ENCODE results near the gene BARX2.

The BARX2 gene

DNA sequence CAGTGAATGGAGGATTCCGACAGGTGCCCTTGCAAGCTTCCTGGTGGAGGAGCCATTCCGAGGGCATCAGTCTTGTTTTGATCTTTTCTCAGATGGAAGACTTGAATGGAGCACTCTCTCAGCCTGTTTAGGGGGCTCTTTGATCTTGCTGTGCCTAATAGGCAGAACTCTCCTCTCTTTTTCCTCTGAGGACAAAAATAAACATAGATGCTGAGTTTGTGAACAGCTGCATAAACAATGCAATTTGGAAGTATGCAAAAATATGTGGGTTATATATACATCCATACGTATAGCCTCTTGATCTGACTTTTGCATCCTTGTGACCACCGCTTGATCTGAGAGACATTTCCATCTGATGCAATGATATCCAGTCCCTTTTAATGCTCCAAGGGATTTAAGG is 29.1 kb downstream of the BARX2 start:
- DNase-seq: no peak

GRCh38 chr11:129408865-129409444 is 33.3 kb downstream of the BARX2 start:
- no peak for DNase-seq

DNA sequence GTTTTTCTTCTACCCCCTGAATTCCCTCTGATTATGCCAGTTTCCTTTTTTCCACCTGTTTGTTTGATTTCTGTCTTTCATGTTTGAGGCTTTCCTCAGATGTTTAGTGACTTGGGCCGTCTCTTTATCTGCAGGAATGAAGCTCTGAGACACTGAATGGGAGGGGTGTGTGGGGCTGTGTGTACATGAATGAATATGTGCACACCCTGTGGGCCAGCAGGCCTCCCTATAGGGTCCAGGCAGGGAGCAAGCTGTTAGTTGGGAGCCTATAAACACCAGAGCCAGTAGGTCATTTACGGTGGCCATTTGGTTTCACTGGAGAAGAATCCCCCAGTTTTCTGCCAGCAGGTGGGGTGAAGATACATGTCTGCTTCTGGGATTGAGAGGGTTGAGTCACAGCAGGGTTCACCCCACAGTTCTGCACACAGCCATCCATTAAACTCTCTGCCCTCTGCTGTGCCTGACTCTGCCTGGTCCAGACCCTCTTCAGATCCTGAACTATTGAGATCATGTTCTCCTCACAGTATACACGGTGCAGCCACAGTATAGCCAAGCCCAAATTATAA is 34.8 kb downstream of the BARX2 start:
- DNase-seq: no peak

- no peak for DNase-seq
Measured at GRCh38 chr11:129412494-129412893, 36.8 kb downstream of the BARX2 start.

- DNase-seq: no peak
Measured at GRCh38 chr11:129414144-129414872, 38.7 kb downstream of the BARX2 start.

GRCh38 chr11:129416080-129416820 is 40.6 kb downstream of the BARX2 start:
- no peak for DNase-seq

- DNase-seq: no peak
Measured at GRCh38 chr11:129417458-129417857, 41.8 kb downstream of the BARX2 start.

GRCh38 chr11:129418039-129418438 is 42.4 kb downstream of the BARX2 start:
- DNase-seq: no peak

GRCh38 chr11:129419386-129419785 is 43.7 kb downstream of the BARX2 start:
- no peak for DNase-seq

GRCh38 chr11:129423426-129423825 is 47.8 kb downstream of the BARX2 start:
- DNase-seq: no peak

GRCh38 chr11:129425214-129425613 is 49.6 kb downstream of the BARX2 start:
- DNase-seq: no peak

DNA sequence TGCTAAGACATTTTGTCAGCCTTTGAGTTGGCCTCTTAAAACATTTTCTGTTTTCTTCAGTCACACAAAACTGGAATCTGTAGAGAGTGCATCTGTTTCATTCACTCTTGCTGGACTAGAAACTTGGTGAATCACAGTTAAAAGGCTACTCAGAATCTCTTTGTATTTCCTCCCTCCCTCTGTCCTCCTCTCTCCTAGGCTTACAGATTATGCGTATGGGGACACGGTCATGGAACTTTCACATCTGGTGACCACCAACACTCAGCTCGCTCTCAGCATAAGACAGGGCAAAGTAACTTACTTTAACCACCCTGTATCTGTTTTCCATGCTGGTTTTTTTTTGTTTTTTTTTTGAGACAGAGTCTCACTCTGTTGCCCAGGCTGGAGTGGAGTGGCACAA is 50.4 kb downstream of the BARX2 start:
- DNase-seq: no peak

- DNase-seq: no peak
Measured at GRCh38 chr11:129426776-129427175, 51.1 kb downstream of the BARX2 start.

DNA sequence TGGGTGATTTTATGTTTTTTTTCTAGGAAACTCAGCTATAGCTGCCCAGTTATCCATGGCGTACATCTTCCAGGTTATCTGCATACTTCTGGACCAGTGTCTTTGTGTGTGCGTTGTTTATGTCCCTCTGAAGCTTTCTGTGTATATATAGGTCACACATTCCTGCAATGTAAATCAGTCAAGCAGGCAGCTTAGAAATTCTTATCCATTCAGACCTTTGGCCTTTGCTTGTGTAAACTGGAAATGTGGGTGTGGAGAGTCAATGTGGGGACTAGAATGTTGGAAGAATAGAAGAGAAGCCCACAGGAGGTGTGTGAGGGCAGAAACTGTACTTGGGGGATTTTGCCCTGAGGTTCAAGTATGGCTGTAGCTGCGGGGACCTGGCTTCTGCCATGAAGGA is 51.7 kb downstream of the BARX2 start:
- DNase-seq: no peak

DNA sequence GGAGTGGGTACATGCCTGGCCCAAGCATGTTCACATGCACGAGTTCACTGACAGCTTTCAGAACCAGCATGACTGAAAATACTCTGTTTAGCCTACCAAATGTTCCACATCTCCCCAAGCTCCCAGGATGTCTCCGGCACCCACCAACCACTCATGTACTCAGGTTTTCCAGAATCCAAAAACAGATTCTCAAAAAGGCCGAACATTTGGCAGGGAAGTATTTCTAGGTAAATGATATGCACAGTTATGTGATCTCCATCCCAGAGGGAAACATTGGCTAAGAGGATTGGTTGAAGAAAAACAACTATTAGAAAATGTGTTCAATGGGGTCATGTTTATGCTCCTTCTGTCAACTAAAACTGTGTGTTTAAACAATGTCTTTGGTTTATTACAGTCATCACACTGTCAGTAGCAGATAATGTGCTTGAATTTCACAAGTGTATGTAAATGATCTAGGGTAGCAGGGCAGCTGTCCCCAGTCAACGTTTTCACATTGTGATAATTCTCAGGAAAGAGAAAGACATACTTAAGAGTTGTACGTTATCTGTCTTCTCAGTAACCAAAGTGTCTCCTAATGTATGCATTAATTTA is 52.3 kb downstream of the BARX2 start:
- no peak for DNase-seq

DNA sequence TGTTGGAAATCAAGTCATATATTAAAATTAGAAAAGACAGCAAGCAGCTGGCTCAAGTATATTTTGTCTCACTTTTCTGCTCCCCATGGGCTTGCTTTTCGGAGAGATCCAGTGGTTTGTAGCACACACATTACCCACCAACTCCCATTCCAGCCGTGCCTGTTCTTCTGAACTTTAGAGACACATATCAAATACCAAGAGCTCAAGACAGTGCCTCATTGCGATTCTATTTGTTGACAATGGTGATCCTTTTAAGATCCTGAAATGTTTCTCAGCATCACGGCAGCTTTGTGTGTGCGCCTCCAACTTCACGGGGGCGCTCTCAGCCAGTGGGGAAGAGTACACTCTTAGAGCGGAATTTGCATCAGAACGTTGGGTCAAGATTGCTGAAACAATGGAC is 52.9 kb downstream of the BARX2 start:
- DNase-seq: no peak

DNA sequence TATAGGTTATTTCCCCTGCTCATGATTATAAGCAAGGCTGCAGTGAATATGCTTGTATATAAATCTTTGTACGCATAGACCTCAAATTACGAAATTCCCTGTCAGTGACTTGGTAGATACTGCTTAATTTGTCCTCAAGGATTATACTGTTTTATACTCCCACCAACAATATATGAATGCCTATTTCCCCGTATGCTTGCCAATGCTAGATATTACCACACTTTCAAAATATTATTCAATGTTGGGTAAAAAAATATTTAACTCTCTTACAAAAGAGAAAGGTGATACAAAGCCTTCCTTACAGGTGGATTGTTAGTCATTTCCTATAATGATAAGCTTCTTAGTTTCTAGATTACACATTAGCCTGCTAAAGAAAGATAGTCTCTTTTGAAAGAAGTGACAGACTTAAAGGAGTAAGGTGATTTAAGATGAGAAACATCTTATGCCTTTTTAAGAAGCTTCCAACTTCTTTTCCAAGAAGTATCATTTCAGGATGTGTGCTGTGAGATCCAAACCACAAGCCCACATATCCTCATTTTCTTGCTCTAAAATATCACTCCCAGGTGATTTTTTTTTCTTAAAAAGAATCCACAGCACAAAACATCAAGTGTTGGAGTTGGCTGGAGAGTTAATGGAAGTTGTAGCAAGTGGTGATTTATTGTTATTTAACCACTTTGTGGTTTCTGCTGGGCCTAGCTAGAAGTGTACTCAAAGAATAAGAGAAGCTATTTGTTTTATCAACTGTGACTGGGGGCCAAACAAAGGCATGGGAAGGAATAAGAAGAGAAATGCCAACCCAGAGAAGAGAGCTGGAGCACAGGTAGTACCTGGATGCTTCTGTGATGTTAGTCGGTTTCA is 59.2 kb downstream of the BARX2 start:
- DNase-seq: no peak

GRCh38 chr11:129435499-129436245 is 60.0 kb downstream of the BARX2 start:
- DNase-seq: no peak

DNA sequence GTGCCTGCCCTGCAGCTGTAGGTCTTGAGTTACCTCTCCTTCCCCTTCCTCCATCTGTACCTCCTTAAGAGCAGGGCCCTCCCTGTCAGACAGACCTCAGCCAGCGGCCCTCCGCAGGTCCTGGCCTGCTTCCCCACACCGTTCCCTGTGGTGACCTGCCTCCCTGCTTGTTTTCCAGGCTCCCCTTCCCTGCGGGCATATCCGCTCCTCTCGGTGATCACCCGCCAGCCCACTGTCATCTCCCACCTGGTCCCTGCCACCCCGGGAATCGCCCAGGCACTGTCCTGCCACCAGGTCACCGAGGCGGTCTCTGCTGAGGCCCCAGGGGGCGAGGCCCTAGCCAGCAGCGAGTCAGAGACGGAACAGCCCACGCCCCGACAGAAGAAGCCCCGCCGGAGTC is 60.9 kb downstream of the BARX2 start:
- no peak for DNase-seq

DNA sequence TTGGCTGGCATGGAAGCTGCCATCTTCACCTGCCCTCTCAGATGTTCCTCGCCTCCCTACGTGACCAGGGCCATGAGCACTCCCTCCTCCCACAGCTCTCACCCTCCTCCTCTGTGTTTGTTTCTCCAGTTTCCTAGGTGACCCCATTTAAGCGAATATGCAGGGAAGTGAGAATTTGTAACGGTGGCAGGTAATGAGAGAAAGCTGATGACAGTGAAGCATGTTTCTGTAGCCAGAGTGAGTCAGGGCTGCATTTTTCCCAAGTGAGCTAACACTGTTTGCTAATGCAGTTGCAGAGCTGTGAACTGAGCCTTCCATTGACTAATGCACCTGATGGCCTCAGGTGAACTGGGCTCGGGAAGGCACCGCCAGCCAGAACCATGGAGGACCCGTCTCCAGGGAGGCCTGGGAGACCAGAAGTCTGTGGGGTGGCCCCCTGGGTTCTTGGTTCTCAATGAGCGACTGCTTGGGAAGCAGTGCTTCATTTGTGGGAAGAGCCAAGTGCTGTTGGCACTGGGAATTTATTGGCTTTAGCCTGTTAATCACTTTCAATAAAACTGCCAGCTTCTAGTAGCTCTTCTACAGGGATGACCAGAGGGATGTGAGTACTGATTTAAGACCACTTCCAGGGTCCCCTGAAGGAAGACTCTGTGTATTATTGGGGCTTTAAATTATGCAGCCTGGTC is 64.5 kb downstream of the BARX2 start:
- no peak for DNase-seq

GRCh38 chr11:129442171-129442570 is 66.5 kb downstream of the BARX2 start:
- DNase-seq: no peak
